Measurements from ENCODE around the gene UCK1. TPM values are rescaled to one million over a fixed set of nuclear protein-coding genes. Genes with fewer than 3 reads are reported as not detected.

Gene UCK1
- total RNA-seq, 1 experiment from 2014 or later: 31.7 TPM

GRCh38 chr9:131475956-131476776 lies 54.9 kb downstream of the UCK1 start:
- Histone ChIP-seq H2AFZ (no peak overlapping the region), H3K9me2 (ENCODE audit: insufficient read depth) (no peaks in the 10 kb centered on the region), H3K4me2 (no peak overlapping the region), H3K36me3 (ENCODE audit: low read depth) (peaks cover 24% of the 10 kb centered on the region), H3K79me2 (ENCODE audit: low read depth) (peaks cover 23% of the 10 kb centered on the region; the same call in 1 of the 2 replicates), H4K20me1 (ENCODE audit: insufficient read depth) (peaks cover 67% of the 10 kb centered on the region), H3F3A (ENCODE audit: insufficient read depth, low read depth) (peaks cover 16% of the 10 kb centered on the region), H3K4me3 (no peak overlapping the region), H3K9me3 (ENCODE audit: insufficient read depth, low read depth) (no peaks in the 10 kb centered on the region), H3K27me3 (ENCODE audit: insufficient read depth, low read depth) (no peaks in the 10 kb centered on the region), H3K4me1 (replicated peaks; ENCODE audit: insufficient read depth) (no peaks in the 10 kb centered on the region), H3K27ac (no peak overlapping the region)
- CTCF ChIA-PET: no interaction called here
- DNase-seq: no peak
- no TSS peak for BruUV-seq (replicated peaks)
- intact Hi-C loops (cut with micrococcal nuclease; ENCODE audit: unreplicated experiment): no loop called here
- TF ChIP-seq, protein P1, sequence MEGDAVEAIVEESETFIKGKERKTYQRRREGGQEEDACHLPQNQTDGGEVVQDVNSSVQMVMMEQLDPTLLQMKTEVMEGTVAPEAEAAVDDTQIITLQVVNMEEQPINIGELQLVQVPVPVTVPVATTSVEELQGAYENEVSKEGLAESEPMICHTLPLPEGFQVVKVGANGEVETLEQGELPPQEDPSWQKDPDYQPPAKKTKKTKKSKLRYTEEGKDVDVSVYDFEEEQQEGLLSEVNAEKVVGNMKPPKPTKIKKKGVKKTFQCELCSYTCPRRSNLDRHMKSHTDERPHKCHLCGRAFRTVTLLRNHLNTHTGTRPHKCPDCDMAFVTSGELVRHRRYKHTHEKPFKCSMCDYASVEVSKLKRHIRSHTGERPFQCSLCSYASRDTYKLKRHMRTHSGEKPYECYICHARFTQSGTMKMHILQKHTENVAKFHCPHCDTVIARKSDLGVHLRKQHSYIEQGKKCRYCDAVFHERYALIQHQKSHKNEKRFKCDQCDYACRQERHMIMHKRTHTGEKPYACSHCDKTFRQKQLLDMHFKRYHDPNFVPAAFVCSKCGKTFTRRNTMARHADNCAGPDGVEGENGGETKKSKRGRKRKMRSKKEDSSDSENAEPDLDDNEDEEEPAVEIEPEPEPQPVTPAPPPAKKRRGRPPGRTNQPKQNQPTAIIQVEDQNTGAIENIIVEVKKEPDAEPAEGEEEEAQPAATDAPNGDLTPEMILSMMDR (conservative IDR thresholded peaks at IDR 0.05): no peak; the same call in none of the 2 replicates
- TF ChIP-seq EZH2 (IDR thresholded peaks at IDR 0.05; ENCODE audit: low read depth): no peak
- POLR2A ChIA-PET (ENCODE audit: unreplicated experiment): no interaction called here

GRCh38 chr9:131475111-131475955 lies 55.7 kb downstream of the UCK1 start:
- peaks cover 27% of the 10 kb centered on the region for H3K36me3 ChIP-seq (ENCODE audit: low read depth)
- H4K20me1 ChIP-seq (ENCODE audit: insufficient read depth): peaks cover 67% of the 10 kb centered on the region
- peaks cover 23% of the 10 kb centered on the region; the same call in 1 of the 2 replicates for H3K79me2 ChIP-seq (ENCODE audit: low read depth)
- no peak for DNase-seq
- TSS peak; percentile 25 for BruUV-seq (replicated peaks)
- H3K4me2 ChIP-seq: no peak overlapping the region
- no peak for TF ChIP-seq EZH2 (IDR thresholded peaks at IDR 0.05; ENCODE audit: low read depth)
- TF ChIP-seq, protein P1 (conservative IDR thresholded peaks at IDR 0.05): no peak
- H3K27ac ChIP-seq: no peak overlapping the region
- H3K27me3 ChIP-seq (ENCODE audit: insufficient read depth, low read depth): no peaks in the 10 kb centered on the region
- no peaks in the 10 kb centered on the region for H3K4me1 ChIP-seq (replicated peaks; ENCODE audit: insufficient read depth)
- H3F3A ChIP-seq (ENCODE audit: insufficient read depth, low read depth): peaks cover 16% of the 10 kb centered on the region
- ChIA-PET CTCF (no interaction called here), POLR2A (ENCODE audit: unreplicated experiment) (no interaction called here)
- H3K9me3 ChIP-seq (ENCODE audit: insufficient read depth, low read depth): no peaks in the 10 kb centered on the region
- intact Hi-C loops (cut with micrococcal nuclease; ENCODE audit: unreplicated experiment): no loop called here
- no peaks in the 10 kb centered on the region for H3K9me2 ChIP-seq (ENCODE audit: insufficient read depth)
- no peak overlapping the region for H3K4me3 ChIP-seq
- no peak overlapping the region for H2AFZ ChIP-seq

DNA sequence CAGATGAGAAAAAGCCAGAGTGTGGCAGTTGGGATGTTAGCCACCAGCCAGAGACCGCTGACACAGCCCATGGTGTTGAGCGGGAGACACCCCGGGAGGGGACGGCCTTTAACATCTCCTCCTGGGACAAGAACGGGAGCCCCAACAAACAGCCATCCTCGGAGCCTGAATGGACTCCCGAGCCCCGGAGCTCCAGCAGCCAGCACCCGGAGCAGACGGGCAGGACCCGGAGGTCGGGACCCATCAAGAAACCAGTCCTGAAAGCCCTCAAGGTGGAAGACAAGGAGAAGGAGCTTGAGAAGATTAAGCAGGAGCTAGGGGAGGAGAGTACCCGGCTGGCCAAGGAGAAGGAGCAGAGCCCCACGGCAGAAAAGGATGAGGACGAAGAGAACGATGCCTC lies 56.4 kb downstream of the UCK1 start:
- intact Hi-C loops (cut with micrococcal nuclease; ENCODE audit: unreplicated experiment): no loop called here
- Histone ChIP-seq H3F3A (ENCODE audit: insufficient read depth, low read depth) (peaks cover 21% of the 10 kb centered on the region), H3K4me1 (replicated peaks; ENCODE audit: insufficient read depth) (no peaks in the 10 kb centered on the region), H3K9me2 (ENCODE audit: insufficient read depth) (no peaks in the 10 kb centered on the region), H3K79me2 (ENCODE audit: low read depth) (peaks cover 23% of the 10 kb centered on the region; the same call in 1 of the 2 replicates), H3K36me3 (ENCODE audit: low read depth) (peaks cover 27% of the 10 kb centered on the region), H3K27me3 (ENCODE audit: insufficient read depth, low read depth) (no peaks in the 10 kb centered on the region), H3K4me3 (no peak overlapping the region), H3K27ac (no peak overlapping the region), H3K9me3 (ENCODE audit: insufficient read depth, low read depth) (no peaks in the 10 kb centered on the region), H4K20me1 (ENCODE audit: insufficient read depth) (peaks cover 67% of the 10 kb centered on the region), H3K4me2 (no peak overlapping the region), H2AFZ (no peak overlapping the region)
- BruUV-seq (replicated peaks): no TSS peak
- CTCF ChIA-PET: no interaction called here
- no peak for TF ChIP-seq EZH2 (IDR thresholded peaks at IDR 0.05; ENCODE audit: low read depth)
- TF ChIP-seq, protein P1 (conservative IDR thresholded peaks at IDR 0.05): no peak
- POLR2A ChIA-PET (ENCODE audit: unreplicated experiment): no interaction called here
- no peak for DNase-seq
